Smooth muscle cell (in vitro differentiated cells): ENCODE measurements around the gene LEMD1. TPM values are rescaled to one million over a fixed set of nuclear protein-coding genes. Genes with fewer than 3 reads are reported as not detected.

Experiments used
- DNase-seq: peaks from one replicate; lab custom pipeline; 2025; ENCODE audit not compliant: unreplicated experiment; lab: John Stamatoyannopoulos, UW
- H2AFZ ChIP-seq: fragments of 200-600 bp; sonication (generic); 2 replicates; pipeline ENCODE4 v1.6.0; 2016; ENCODE audit warnings: antibody characterized with exemption, low read depth, mild to moderate bottlenecking
- H3F3A ChIP-seq: fragments of 200-600 bp; sonication (generic); 2 replicates; pipeline ENCODE4 v1.6.0; 2017; ENCODE audit warnings: antibody characterized with exemption, low read depth
- H3K27ac ChIP-seq: fragments of 200-600 bp; sonication (generic); 2 replicates; pipeline ENCODE4 v1.5.1; 2016; ENCODE audit warnings: low read depth, mild to moderate bottlenecking
- H3K27me3 ChIP-seq: fragments of 200-600 bp; sonication (generic); 2 replicates; pipeline ENCODE4 v1.6.1; 2016; ENCODE audit warnings: low read depth, mild to moderate bottlenecking
- H3K36me3 ChIP-seq: fragments of 200-600 bp; sonication (generic); 2 replicates; pipeline ENCODE4 v1.5.1; 2016; ENCODE audit warnings: low read depth
- H3K4me1 ChIP-seq: fragments of 200-600 bp; sonication (generic); 2 replicates; pipeline ENCODE4 v1.5.1; 2016; ENCODE audit warnings: low read depth
- H3K4me2 ChIP-seq: fragments of 200-600 bp; sonication (generic); 2 replicates; pipeline ENCODE4 v1.6.0; 2016; ENCODE audit warnings: mild to moderate bottlenecking
- H3K4me3 ChIP-seq: fragments of 200-600 bp; sonication (generic); 2 replicates; pipeline ENCODE4 v1.5.1; 2016; ENCODE audit warnings: mild to moderate bottlenecking
- H3K79me2 ChIP-seq: fragments of 200-600 bp; sonication (generic); 2 replicates; pipeline ENCODE4 v1.6.0; 2016; ENCODE audit warnings: low read depth, mild to moderate bottlenecking
- H3K9ac ChIP-seq: fragments of 200-600 bp; sonication (generic); 2 replicates; pipeline ENCODE4 v1.6.0; 2016; ENCODE audit warnings: low read depth
- H3K9me3 ChIP-seq: fragments of 200-600 bp; sonication (generic); replicated peaks from 2 replicates; pipeline ENCODE4 v1.5.1; 2016; ENCODE audit warnings: low read depth
- H4K20me1 ChIP-seq: fragments of 200-600 bp; sonication (generic); 2 replicates; pipeline ENCODE4 v1.6.0; 2016; ENCODE audit warnings: low read depth
- WGBS: methylation state at CpG from one replicate; pipeline ENCODE4 v1.1.7; 2016; ENCODE audit warnings: low lambda C conversion rate; 5-methylcytosine and 5-hydroxymethylcytosine counted together
- polyA plus RNA-seq: library from polyadenylated mRNA; unstranded; fragments of >200 nt; fragmentation: Nextera tagmentation; extraction: Ambion mirVana; gene quantifications from 2 replicates; pipeline ENCODE4 v1.2.1, GENCODE V29; 2016
- total RNA-seq: library from RNA; depleted of rRNA; stranded (reverse); fragments of >200 nt; gene quantifications from 2 replicates; pipeline ENCODE4 v1.2.3, GENCODE V29; 2014
- TF ChIP-seq, protein P1 (sequence below): fragments of 200-600 bp; sonication (generic); IDR thresholded peaks from 2 replicates; pipeline ENCODE4 v1.5.1; 2017; ENCODE audit warnings: borderline replicate concordance, mild to moderate bottlenecking, antibody characterized with exemption; ENCODE audit not compliant: insufficient read depth, poor library complexity, severe bottlenecking

LEMD1 gene, protein sequence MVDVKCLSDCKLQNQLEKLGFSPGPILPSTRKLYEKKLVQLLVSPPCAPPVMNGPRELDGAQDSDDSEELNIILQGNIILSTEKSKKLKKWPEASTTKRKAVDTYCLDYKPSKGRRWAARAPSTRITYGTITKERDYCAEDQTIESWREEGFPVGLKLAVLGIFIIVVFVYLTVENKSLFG
- total RNA-seq (1.3 and 5.8 TPM in 2 replicates), polyA plus RNA-seq (8.0 and 15.0 TPM in 2 replicates)

DNA sequence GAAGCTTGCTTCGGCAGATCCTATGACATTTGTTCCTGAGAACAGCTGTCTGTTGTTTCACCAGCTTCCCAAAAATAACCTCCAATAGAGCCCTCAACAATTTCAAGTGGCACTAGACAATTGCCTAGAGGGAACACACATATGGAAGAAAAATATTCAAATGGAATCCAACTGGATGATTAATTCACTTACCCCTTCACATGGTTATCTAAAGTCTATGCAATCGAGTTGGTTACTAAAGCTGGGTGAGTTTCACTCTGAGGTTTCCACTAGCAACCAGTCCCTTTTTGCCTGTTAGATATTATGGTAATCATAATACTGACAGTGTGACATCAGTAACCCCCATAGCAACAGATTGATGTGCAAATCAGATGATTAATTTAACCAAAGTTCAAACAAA is at the start of gene LEMD1:
TSS of gene LEMD1 (minus strand) at position 259 of the 400 bp plus-strand sequence. CDS start 1,520 bp downstream, outside the sequence.
- no peak for DNase-seq
- 93% methylated on average over 2 of the region's 2 CpGs for WGBS
- H3K9me3 ChIP-seq = no peaks in the 10 kb centered on the region
- no peak within 1 kb of the TSS for H2AFZ ChIP-seq
- no peaks in the 10 kb centered on the region for H3K79me2 ChIP-seq
- no peaks in the 10 kb centered on the region for H3K36me3 ChIP-seq
- H3K4me2 ChIP-seq = no peak within 1 kb of the TSS
- H3K27me3 ChIP-seq = peaks cover 51% of the 10 kb centered on the region
- TF ChIP-seq, protein P1, sequence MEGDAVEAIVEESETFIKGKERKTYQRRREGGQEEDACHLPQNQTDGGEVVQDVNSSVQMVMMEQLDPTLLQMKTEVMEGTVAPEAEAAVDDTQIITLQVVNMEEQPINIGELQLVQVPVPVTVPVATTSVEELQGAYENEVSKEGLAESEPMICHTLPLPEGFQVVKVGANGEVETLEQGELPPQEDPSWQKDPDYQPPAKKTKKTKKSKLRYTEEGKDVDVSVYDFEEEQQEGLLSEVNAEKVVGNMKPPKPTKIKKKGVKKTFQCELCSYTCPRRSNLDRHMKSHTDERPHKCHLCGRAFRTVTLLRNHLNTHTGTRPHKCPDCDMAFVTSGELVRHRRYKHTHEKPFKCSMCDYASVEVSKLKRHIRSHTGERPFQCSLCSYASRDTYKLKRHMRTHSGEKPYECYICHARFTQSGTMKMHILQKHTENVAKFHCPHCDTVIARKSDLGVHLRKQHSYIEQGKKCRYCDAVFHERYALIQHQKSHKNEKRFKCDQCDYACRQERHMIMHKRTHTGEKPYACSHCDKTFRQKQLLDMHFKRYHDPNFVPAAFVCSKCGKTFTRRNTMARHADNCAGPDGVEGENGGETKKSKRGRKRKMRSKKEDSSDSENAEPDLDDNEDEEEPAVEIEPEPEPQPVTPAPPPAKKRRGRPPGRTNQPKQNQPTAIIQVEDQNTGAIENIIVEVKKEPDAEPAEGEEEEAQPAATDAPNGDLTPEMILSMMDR = no peak
- H3K27ac ChIP-seq = no peak within 1 kb of the TSS
- no peak within 1 kb of the TSS for H3K4me3 ChIP-seq
- H3K4me1 ChIP-seq = no peaks in the 10 kb centered on the region
- H3F3A ChIP-seq = no peaks in the 10 kb centered on the region
- H3K9ac ChIP-seq = no peak within 1 kb of the TSS
- no peaks in the 10 kb centered on the region for H4K20me1 ChIP-seq

DNA sequence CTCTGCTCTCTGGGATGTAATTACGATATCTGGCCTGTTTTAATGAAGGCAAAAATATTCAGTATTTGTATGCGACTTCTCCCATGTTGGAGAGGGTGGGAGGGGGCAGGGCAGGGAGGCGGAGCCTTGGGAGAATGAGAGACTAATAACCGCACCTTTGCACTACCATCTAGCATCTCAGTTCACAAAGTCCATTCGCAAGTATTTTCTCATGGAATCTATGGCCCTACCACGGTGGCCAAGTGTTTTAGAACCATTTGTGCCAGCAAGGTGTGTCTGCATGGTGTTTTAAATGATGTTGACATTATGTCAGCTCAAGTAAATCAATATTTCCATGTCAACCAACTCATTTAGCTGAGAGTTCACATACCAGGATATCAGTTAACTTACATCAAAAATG is 48.3 kb upstream of the LEMD1 start:
- no peak overlapping the region for H3K27ac ChIP-seq
- no peaks in the 10 kb centered on the region for H3K4me1 ChIP-seq
- no peak overlapping the region for H3K4me3 ChIP-seq
- H3F3A ChIP-seq = no peaks in the 10 kb centered on the region
- no peak overlapping the region for H2AFZ ChIP-seq
- no peaks in the 10 kb centered on the region for H3K79me2 ChIP-seq
- no peak overlapping the region for H3K4me2 ChIP-seq
- no peaks in the 10 kb centered on the region for H3K9me3 ChIP-seq
- DNase-seq = no peak
- H3K27me3 ChIP-seq = peaks cover 36% of the 10 kb centered on the region
- no peaks in the 10 kb centered on the region for H3K36me3 ChIP-seq
- TF ChIP-seq, protein P1 = no peak
- H4K20me1 ChIP-seq = no peaks in the 10 kb centered on the region
- 96% methylated on average over 6 of the region's 6 CpGs for WGBS
- no peak overlapping the region for H3K9ac ChIP-seq

DNA sequence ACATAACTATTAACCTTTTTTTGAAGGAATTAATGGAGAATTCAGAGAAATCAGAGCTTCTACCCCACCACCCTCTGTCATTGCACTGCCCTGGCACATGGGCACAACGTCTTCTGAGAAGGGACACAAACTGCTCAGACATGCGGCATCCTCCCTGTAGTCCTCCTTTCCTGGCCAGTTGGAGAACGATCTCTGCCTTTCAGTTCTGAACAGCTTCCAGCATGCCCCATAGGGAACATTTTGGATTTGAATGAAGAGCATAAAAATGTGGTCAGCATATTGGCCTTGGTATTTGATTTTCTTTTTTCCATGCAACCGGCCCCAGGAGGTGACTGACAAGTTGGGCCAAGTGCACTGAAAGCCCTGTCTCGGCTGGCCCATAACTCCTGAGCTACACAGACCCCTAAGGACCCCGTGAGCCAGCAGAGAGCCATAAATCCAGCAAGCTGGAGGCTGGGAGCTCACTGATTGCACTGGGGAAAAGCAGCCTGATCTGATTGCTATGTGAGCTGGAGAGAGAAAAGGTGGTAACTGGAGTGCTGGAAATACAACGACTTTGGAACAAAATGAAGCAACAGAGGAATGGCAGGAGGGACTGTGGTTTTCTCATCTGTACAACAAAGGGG is 44.9 kb upstream of the LEMD1 start:
- no peaks in the 10 kb centered on the region for H3K79me2 ChIP-seq
- DNase-seq = no peak
- WGBS = 75% methylated on average over 7 of the region's 7 CpGs
- TF ChIP-seq, protein P1 = no peak
- no peak overlapping the region for H3K27ac ChIP-seq
- no peak overlapping the region for H3K4me2 ChIP-seq
- H2AFZ ChIP-seq = no peak overlapping the region
- H3K9me3 ChIP-seq = no peaks in the 10 kb centered on the region
- no peaks in the 10 kb centered on the region for H3K36me3 ChIP-seq
- no peak overlapping the region for H3K4me3 ChIP-seq
- H3K9ac ChIP-seq = no peak overlapping the region
- no peaks in the 10 kb centered on the region for H3F3A ChIP-seq
- H3K4me1 ChIP-seq = no peaks in the 10 kb centered on the region
- peaks cover 44% of the 10 kb centered on the region for H3K27me3 ChIP-seq
- H4K20me1 ChIP-seq = no peaks in the 10 kb centered on the region

DNA sequence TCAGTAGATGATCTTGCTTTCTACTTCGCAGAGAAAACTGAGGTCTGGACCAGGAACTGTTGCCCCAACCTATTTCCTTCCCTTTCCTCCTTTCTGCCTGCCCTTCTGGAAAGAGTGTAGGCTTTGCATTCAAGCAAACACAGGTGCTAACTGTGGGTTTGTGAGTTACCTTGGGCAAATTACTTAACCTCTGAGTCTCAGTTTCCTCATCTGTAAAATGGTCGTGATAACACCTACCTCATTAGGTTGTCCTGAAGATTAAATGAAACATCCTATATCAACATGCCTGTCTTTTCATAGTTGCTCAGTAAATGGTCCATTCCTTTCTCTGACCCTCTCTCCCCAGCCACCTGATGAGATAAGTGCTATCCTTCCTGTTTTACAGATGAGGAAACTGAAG is 43.5 kb upstream of the LEMD1 start:
- WGBS = 44% methylated on average over 2 of the region's 2 CpGs
- H3K27me3 ChIP-seq = peaks cover 51% of the 10 kb centered on the region
- no peaks in the 10 kb centered on the region for H4K20me1 ChIP-seq

More for the DNA sequence above, 43.5 kb upstream of the LEMD1 start:
- TF ChIP-seq, protein P1 = no peak
- no peak overlapping the region for H3K4me3 ChIP-seq
- H3F3A ChIP-seq = no peaks in the 10 kb centered on the region
- H3K79me2 ChIP-seq = no peaks in the 10 kb centered on the region
- H2AFZ ChIP-seq = no peak overlapping the region
- no peaks in the 10 kb centered on the region for H3K9me3 ChIP-seq
- H3K27ac ChIP-seq = no peak overlapping the region
- DNase-seq = no peak
- H3K4me2 ChIP-seq = no peak overlapping the region
- no peaks in the 10 kb centered on the region for H3K36me3 ChIP-seq
- no peaks in the 10 kb centered on the region for H3K4me1 ChIP-seq
- H3K9ac ChIP-seq = no peak overlapping the region
